Neural cell (in vitro differentiated cells): ENCODE measurements around the gene DPY30. TPM values are rescaled to one million over a fixed set of nuclear protein-coding genes. Genes with fewer than 3 reads are reported as not detected.
A peak's percentile ranks its signal among the peaks of the same experiment; 100 is the strongest.
"Not testable (repeated sequence)": the region's sequence is repeated elsewhere in the genome, so short reads cannot be mapped to it uniquely, and the experiment has no call there.

Source experiments
- H2AFZ ChIP-seq: fragments of 200-600, 300-800 bp; sonication (generic), shearing (Covaris generic); 2 replicates; pipeline ENCODE4 v1.6.0; 2014; ENCODE audit warnings: low read depth, mild to moderate bottlenecking, antibody characterized with exemption, low read length, moderate library complexity
- H3F3A ChIP-seq: fragments of 200-600 bp; shearing (Covaris generic); 2 replicates; pipeline ENCODE4 v1.6.1; 2016; ENCODE audit warnings: mild to moderate bottlenecking, moderate library complexity, mixed read lengths, antibody characterized with exemption, low read length; ENCODE audit not compliant: insufficient read depth, poor library complexity, severe bottlenecking
- H3K27ac ChIP-seq: fragments of 200-600, 300-800 bp; sonication (generic), shearing (Covaris generic); 2 replicates; pipeline ENCODE4 v1.5.1; 2014; ENCODE audit warnings: mild to moderate bottlenecking, low read length, moderate library complexity
- H3K27me3 ChIP-seq: fragments of 300-800, 200-600 bp; sonication (generic), shearing (Covaris generic); 2 replicates; pipeline ENCODE4 v1.6.0; 2014; ENCODE audit warnings: mild to moderate bottlenecking, low read depth, low read length, moderate library complexity; ENCODE audit not compliant: insufficient read depth
- H3K36me3 ChIP-seq: fragments of 300-800, 200-600 bp; sonication (generic), shearing (Covaris generic); 2 replicates; pipeline ENCODE4 v1.5.1; 2014; ENCODE audit warnings: mild to moderate bottlenecking, antibody characterized with exemption, low read length, moderate library complexity; ENCODE audit not compliant: insufficient read depth
- H3K4me2 ChIP-seq: fragments of 300-800, 200-600 bp; sonication (generic), shearing (Covaris generic); 2 replicates; pipeline ENCODE4 v1.6.0; 2014; ENCODE audit warnings: mild to moderate bottlenecking, low read length
- H3K4me3 ChIP-seq: fragments of 300-800, 200-600 bp; sonication (generic), shearing (Covaris generic); 2 replicates; pipeline ENCODE4 v1.5.1; 2014; ENCODE audit warnings: mild to moderate bottlenecking, low read length, moderate library complexity
- H3K79me2 ChIP-seq: fragments of 200-600 bp; shearing (Covaris generic); replicated peaks from 2 replicates; pipeline ENCODE4 v1.6.0; 2014; ENCODE audit warnings: mild to moderate bottlenecking, low read length, moderate library complexity; ENCODE audit not compliant: insufficient read depth
- H3K9ac ChIP-seq: fragments of 300-800, 200-600 bp; sonication (generic), shearing (Covaris generic); 2 replicates; pipeline ENCODE4 v1.6.1; 2016; ENCODE audit warnings: mild to moderate bottlenecking, low read length, mixed read lengths
- H3K9me2 ChIP-seq: fragments of 200-600 bp; shearing (Covaris generic); 2 replicates; pipeline ENCODE4 v1.6.1; 2016; ENCODE audit warnings: mild to moderate bottlenecking, low read length, mixed read lengths; ENCODE audit not compliant: insufficient read depth
- H3K9me3 ChIP-seq: fragments of 200-600, 300-800 bp; sonication (generic), shearing (Covaris generic); 2 replicates; pipeline ENCODE4 v1.6.1; 2016; ENCODE audit warnings: mild to moderate bottlenecking, mixed run types, low read length, moderate library complexity, mixed read lengths
- H4K20me1 ChIP-seq: fragments of 200-600 bp; shearing (Covaris generic); 2 replicates; pipeline ENCODE4 v1.6.1; 2016; ENCODE audit warnings: mild to moderate bottlenecking, mixed run types; ENCODE audit not compliant: insufficient read depth
- CTCF ChIP-seq: fragments of 450-650 bp; IDR thresholded peaks from 2 replicates; pipeline ENCODE4 v1.5.1; 2014; ENCODE audit warnings: antibody characterized with exemption, mild to moderate bottlenecking, moderate library complexity; ENCODE audit not compliant: poor library complexity, severe bottlenecking
- EP300 ChIP-seq: fragments of 450-650 bp; conservative IDR thresholded peaks from 2 replicates; pipeline ENCODE4 v1.6.1; 2014; ENCODE audit warnings: antibody characterized with exemption, mild to moderate bottlenecking, moderate library complexity; ENCODE audit not compliant: poor library complexity, severe bottlenecking
- EZH2 ChIP-seq: fragments of 200-600, 300-800 bp; shearing (Covaris generic), sonication (generic); IDR thresholded peaks from 2 replicates; pipeline ENCODE4 v1.6.1; 2014; ENCODE audit warnings: antibody characterized with exemption, low read length, borderline replicate concordance, mild to moderate bottlenecking; ENCODE audit not compliant: insufficient read depth, poor library complexity, severe bottlenecking
- MXI1 ChIP-seq: fragments of 450-650 bp; conservative IDR thresholded peaks from 2 replicates; pipeline ENCODE4 v1.6.1; 2014; ENCODE audit warnings: antibody characterized with exemption, mild to moderate bottlenecking; ENCODE audit not compliant: poor library complexity, severe bottlenecking
- POLR2AphosphoS5 ChIP-seq: IDR thresholded peaks from 2 replicates; pipeline ENCODE4 v1.6.1; 2012
- RAD21 ChIP-seq: fragments of 450-650 bp; conservative IDR thresholded peaks from 2 replicates; pipeline ENCODE4 v1.6.1; 2014; ENCODE audit warnings: antibody characterized with exemption, mild to moderate bottlenecking, moderate library complexity
- REST ChIP-seq: IDR thresholded peaks from 2 replicates; pipeline ENCODE4 v1.6.1; 2012; ENCODE audit warnings: borderline replicate concordance
- SMC3 ChIP-seq: fragments of 450-650 bp; conservative IDR thresholded peaks from 2 replicates; pipeline ENCODE4 v1.6.1; 2014; ENCODE audit warnings: antibody characterized with exemption, mild to moderate bottlenecking, moderate library complexity; ENCODE audit not compliant: poor library complexity
- TAF1 ChIP-seq: IDR thresholded peaks from 2 replicates; pipeline ENCODE4 v1.6.1; 2012; ENCODE audit warnings: low read depth
- polyA plus RNA-seq: library from polyadenylated mRNA; depleted of rRNA; stranded (reverse); fragments of >200 nt; gene quantifications from 2 replicates; pipeline ENCODE4 v1.2.3, GENCODE V29; 2014

DPY30 gene
- polyA plus RNA-seq, 1 donor from 2014 or later = 201 TPM

DNA sequence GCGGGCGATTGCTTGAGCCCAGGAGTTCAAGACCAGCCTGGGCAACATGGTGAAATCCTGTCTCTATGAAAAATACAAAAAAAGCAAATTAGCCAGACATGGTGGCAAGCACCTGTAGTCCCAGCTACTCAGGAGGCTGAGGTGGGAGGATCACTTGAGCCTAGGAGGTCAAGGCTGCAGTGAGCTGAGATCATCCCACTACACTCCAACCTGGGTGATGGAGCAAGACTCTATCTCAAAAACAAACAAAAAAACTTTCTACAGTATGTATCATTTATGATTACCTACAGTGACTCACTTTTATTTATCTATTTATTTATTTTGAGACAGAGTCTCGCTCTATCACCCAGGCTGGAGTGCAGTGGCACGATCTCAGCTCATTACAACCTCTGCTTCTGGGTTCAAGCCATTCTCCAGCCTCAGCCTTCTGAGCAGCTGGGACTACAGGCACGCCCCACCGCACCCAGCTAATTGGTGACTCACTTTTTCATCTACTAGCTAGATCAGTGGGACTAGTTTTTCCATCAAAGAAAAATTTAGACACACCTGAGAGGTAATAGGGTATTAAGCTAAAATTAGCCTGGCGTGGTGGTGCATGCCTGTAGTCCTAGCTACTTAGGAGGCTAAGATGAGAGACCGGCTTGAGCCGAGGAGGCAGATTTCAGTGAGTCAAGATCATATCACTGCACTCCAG is 20.7 kb downstream of the DPY30 start:
- H3K4me3 ChIP-seq, H3K27ac ChIP-seq, H3K79me2 ChIP-seq, H4K20me1 ChIP-seq, H3K9ac ChIP-seq, H3K4me2 ChIP-seq, H3K9me2 ChIP-seq, H3F3A ChIP-seq, H2AFZ ChIP-seq, H3K36me3 ChIP-seq, H3K9me3 ChIP-seq, H3K27me3 ChIP-seq: not testable (repeated sequence)

- TF ChIP-seq REST (no peak), SMC3 (no peak), EZH2 (no peak), POLR2AphosphoS5 (no peak), CTCF (no peak), MXI1 (no peak), EP300 (no peak), TAF1 (no peak)
- Histone ChIP-seq H3K9ac (no peak overlapping the region), H2AFZ (no peak overlapping the region), H3F3A (peaks cover 7% of the 10 kb centered on the region), H4K20me1 (peaks cover 7% of the 10 kb centered on the region), H3K27ac (no peak overlapping the region), H3K79me2 (peaks cover 17% of the 10 kb centered on the region), H3K27me3 (no peaks in the 10 kb centered on the region), H3K4me3 (no peak overlapping the region), H3K9me2 (no peaks in the 10 kb centered on the region), H3K4me2 (no peak overlapping the region), H3K36me3 (no peaks in the 10 kb centered on the region), H3K9me3 (no peaks in the 10 kb centered on the region)
Observed at GRCh38 chr2:32012872-32013271, 26.7 kb downstream of the DPY30 start.

GRCh38 chr2:32011485-32011960 is 28.1 kb downstream of the DPY30 start:
- Histone ChIP-seq H3K4me3 (peak overlapping the region; percentile 74), H3K4me2 (peak overlapping the region; percentile 88), H3K36me3 (no peaks in the 10 kb centered on the region), H3K9me3 (no peaks in the 10 kb centered on the region), H3K27me3 (no peaks in the 10 kb centered on the region), H2AFZ (peak overlapping the region; percentile 90), H4K20me1 (peaks cover 7% of the 10 kb centered on the region), H3K9ac (peak overlapping the region; percentile 70), H3K79me2 (peaks cover 30% of the 10 kb centered on the region), H3K9me2 (no peaks in the 10 kb centered on the region), H3F3A (peaks cover 14% of the 10 kb centered on the region), H3K27ac (peak overlapping the region; percentile 78)
- TF ChIP-seq SMC3 (no peak), RAD21 (no peak), TAF1 (no peak), MXI1 (no peak), EZH2 (no peak), CTCF (no peak), EP300 (no peak), POLR2AphosphoS5 (no peak), REST (no peak)
